ENCODE results near the gene CCDC174.

The CCDC174 gene

DNA sequence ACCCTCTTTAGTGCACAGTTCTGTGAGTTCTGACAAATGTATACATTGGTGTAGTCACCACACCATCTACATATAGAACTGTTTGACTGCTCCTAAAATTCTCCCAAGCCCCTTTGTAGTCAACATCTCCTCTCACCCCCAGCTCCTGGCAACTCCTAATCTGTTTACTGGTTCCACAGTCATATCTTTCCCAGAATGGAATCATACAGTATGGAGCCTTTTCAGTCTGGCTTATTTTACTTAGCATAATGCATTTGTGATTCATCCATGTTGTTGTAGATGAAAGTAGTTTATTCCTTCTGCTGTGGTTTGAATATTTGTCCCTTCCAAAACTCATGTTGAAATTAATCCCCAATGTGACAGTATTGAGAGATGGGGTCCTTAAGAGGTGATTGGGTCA, 41.6 kb upstream of the CCDC174 start:
- no peak for TF ChIP-seq ZNF174 (tag by site-specific recombination; IDR thresholded peaks at IDR 0.05)
- CTCF ChIA-PET, result interaction anchor here (1.1 to 1.4 kb wide), 2 partner anchors 20 to 171 kb away, joined by 3 read pairs; no protein-coding TSS in a partner anchor
- H3K9me3 ChIP-seq (ENCODE audit: control insufficient read depth, insufficient read depth, low read depth, low read length), result no peaks in the 10 kb centered on the region

DNA sequence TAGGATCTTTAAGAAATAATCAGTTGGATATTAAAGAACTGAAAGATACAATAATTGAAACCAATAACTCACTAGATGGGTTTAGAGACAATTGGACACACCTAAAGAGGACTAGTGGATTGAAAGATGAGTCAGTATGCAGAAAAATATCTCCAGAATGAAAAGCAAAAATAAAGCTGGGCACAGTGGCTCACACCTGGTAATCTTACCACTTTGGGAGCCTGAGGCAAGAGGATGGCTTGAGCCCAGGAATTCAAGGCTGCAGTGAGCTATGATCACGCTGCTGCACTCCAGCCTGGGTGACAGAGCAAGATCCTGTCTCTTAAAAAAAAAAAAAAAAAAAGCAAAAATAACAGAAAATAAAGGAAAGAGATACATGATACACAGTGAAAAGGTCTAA, 37.4 kb upstream of the CCDC174 start:
- no peak overlapping the region for H3K27ac ChIP-seq (ENCODE audit: extremely low read depth, low read depth, low read length)
- TF ChIP-seq, protein P1, sequence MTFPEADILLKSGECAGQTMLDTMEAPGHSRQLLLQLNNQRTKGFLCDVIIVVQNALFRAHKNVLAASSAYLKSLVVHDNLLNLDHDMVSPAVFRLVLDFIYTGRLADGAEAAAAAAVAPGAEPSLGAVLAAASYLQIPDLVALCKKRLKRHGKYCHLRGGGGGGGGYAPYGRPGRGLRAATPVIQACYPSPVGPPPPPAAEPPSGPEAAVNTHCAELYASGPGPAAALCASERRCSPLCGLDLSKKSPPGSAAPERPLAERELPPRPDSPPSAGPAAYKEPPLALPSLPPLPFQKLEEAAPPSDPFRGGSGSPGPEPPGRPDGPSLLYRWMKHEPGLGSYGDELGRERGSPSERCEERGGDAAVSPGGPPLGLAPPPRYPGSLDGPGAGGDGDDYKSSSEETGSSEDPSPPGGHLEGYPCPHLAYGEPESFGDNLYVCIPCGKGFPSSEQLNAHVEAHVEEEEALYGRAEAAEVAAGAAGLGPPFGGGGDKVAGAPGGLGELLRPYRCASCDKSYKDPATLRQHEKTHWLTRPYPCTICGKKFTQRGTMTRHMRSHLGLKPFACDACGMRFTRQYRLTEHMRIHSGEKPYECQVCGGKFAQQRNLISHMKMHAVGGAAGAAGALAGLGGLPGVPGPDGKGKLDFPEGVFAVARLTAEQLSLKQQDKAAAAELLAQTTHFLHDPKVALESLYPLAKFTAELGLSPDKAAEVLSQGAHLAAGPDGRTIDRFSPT (tag by site-specific recombination; IDR thresholded peaks at IDR 0.05), result no peak
- TF ChIP-seq KLF16 (tag by site-specific recombination; IDR thresholded peaks at IDR 0.05), result no peak
- TF ChIP-seq KLF8 (tag by site-specific recombination; IDR thresholded peaks at IDR 0.05), result no peak
- TF ChIP-seq REPIN1 (tag by site-specific recombination; IDR thresholded peaks at IDR 0.05; ENCODE audit: low read depth), result no peak
- TF ChIP-seq, protein P2, sequence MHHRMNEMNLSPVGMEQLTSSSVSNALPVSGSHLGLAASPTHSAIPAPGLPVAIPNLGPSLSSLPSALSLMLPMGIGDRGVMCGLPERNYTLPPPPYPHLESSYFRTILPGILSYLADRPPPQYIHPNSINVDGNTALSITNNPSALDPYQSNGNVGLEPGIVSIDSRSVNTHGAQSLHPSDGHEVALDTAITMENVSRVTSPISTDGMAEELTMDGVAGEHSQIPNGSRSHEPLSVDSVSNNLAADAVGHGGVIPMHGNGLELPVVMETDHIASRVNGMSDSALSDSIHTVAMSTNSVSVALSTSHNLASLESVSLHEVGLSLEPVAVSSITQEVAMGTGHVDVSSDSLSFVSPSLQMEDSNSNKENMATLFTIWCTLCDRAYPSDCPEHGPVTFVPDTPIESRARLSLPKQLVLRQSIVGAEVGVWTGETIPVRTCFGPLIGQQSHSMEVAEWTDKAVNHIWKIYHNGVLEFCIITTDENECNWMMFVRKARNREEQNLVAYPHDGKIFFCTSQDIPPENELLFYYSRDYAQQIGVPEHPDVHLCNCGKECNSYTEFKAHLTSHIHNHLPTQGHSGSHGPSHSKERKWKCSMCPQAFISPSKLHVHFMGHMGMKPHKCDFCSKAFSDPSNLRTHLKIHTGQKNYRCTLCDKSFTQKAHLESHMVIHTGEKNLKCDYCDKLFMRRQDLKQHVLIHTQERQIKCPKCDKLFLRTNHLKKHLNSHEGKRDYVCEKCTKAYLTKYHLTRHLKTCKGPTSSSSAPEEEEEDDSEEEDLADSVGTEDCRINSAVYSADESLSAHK (tag by site-specific recombination; IDR thresholded peaks at IDR 0.05), result no peak
- no peak for TF ChIP-seq ZNF596 (tag by site-specific recombination; IDR thresholded peaks at IDR 0.05)
- TF ChIP-seq, protein P3, sequence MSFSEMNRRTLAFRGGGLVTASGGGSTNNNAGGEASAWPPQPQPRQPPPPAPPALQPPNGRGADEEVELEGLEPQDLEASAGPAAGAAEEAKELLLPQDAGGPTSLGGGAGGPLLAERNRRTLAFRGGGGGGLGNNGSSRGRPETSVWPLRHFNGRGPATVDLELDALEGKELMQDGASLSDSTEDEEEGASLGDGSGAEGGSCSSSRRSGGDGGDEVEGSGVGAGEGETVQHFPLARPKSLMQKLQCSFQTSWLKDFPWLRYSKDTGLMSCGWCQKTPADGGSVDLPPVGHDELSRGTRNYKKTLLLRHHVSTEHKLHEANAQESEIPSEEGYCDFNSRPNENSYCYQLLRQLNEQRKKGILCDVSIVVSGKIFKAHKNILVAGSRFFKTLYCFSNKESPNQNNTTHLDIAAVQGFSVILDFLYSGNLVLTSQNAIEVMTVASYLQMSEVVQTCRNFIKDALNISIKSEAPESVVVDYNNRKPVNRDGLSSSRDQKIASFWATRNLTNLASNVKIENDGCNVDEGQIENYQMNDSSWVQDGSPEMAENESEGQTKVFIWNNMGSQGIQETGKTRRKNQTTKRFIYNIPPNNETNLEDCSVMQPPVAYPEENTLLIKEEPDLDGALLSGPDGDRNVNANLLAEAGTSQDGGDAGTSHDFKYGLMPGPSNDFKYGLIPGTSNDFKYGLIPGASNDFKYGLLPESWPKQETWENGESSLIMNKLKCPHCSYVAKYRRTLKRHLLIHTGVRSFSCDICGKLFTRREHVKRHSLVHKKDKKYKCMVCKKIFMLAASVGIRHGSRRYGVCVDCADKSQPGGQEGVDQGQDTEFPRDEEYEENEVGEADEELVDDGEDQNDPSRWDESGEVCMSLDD (tag by site-specific recombination; IDR thresholded peaks at IDR 0.05), result no peak
- TF ChIP-seq ZNF785 (tag by site-specific recombination; IDR thresholded peaks at IDR 0.05), result no peak
- TF ChIP-seq ZNF600 (tag by site-specific recombination; IDR thresholded peaks at IDR 0.05), result no peak
- H3K4me3 ChIP-seq (ENCODE audit: low read depth, low read length), result no peak overlapping the region
- POLR2A ChIA-PET, result interaction anchor here (0.6 kb wide), 1 partner anchor 25 kb away, joined by 3 read pairs; no protein-coding TSS in a partner anchor
- H3K4me1 ChIP-seq (ENCODE audit: control insufficient read depth, insufficient read depth, low read length), result no peaks in the 10 kb centered on the region
- CTCF ChIA-PET, result interaction anchor here (0.6 kb wide), 1 partner anchor 965 kb away, joined by 5 read pairs; no protein-coding TSS in a partner anchor
- no peaks in the 10 kb centered on the region for H3K36me3 ChIP-seq (ENCODE audit: control insufficient read depth in 2 of 2, insufficient read depth in 1 of 2, low read length in 2 of 2)
- H3K9me3 ChIP-seq (ENCODE audit: control insufficient read depth, insufficient read depth, low read depth, low read length), result no peaks in the 10 kb centered on the region

More for the DNA sequence above, 41.6 kb upstream of the CCDC174 start:
- POLR2A ChIA-PET, result no interaction called here
- Histone ChIP-seq H3K4me3 (ENCODE audit: low read depth, low read length) (no peak overlapping the region), H3K27ac (ENCODE audit: extremely low read depth, low read depth, low read length) (no peak overlapping the region), H3K36me3 (ENCODE audit: control insufficient read depth in 2 of 2, insufficient read depth in 1 of 2, low read length in 2 of 2) (no peaks in the 10 kb centered on the region), H3K4me1 (ENCODE audit: control insufficient read depth, insufficient read depth, low read length) (no peaks in the 10 kb centered on the region)

DNA sequence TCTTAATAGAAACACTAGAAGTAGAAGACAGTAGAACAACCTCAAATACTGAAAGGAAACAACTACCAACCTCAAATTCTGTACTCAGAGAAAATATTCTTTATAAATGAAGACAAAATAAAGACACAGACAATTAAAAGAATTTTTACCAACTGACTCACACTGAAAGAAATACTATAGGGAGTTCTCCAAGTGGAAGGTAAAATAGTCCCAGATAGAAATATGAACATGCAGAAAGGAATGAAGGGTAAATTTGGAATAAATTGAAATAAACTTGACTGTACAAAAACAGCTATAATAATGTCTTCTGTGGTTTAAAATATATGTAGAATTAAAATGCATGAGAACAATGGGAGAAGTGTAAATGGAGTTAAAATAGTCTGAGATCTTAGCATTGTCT, 36.7 kb upstream of the CCDC174 start:
- Histone ChIP-seq H3K36me3 (ENCODE audit: control insufficient read depth in 2 of 2, insufficient read depth in 1 of 2, low read length in 2 of 2) (no peaks in the 10 kb centered on the region), H3K27ac (ENCODE audit: extremely low read depth, low read depth, low read length) (no peak overlapping the region), H3K9me3 (ENCODE audit: control insufficient read depth, insufficient read depth, low read depth, low read length) (no peaks in the 10 kb centered on the region), H3K4me1 (ENCODE audit: control insufficient read depth, insufficient read depth, low read length) (no peaks in the 10 kb centered on the region), H3K4me3 (ENCODE audit: low read depth, low read length) (no peak overlapping the region)
- ChIA-PET CTCF (interaction anchor here (1.5 kb wide), 1 partner anchor 9 kb away, joined by 3 read pairs; no protein-coding TSS in a partner anchor), POLR2A (no interaction called here)
- TF ChIP-seq ZBTB20 (tag by site-specific recombination; IDR thresholded peaks at IDR 0.05) (no peak), ZSCAN16 (tag by site-specific recombination; IDR thresholded peaks at IDR 0.05) (no peak), ZBTB8A (tag by site-specific recombination; IDR thresholded peaks at IDR 0.05) (no peak), YY1 (tag by site-specific recombination; IDR thresholded peaks at IDR 0.05) (no peak), MYNN (tag by site-specific recombination; IDR thresholded peaks at IDR 0.05; ENCODE audit: borderline replicate concordance) (no peak), ZNF549 (tag by site-specific recombination; IDR thresholded peaks at IDR 0.05) (no peak), ZNF121 (tag by site-specific recombination; IDR thresholded peaks at IDR 0.05) (no peak), ZNF146 (tag by site-specific recombination; IDR thresholded peaks at IDR 0.05) (no peak), ZNF311 (tag by site-specific recombination; IDR thresholded peaks at IDR 0.05; ENCODE audit: borderline replicate concordance) (no peak), SETDB1 (IDR thresholded peaks at IDR 0.05; ENCODE audit: insufficient read length, low read length) (no peak)
- TF ChIP-seq, protein P4, sequence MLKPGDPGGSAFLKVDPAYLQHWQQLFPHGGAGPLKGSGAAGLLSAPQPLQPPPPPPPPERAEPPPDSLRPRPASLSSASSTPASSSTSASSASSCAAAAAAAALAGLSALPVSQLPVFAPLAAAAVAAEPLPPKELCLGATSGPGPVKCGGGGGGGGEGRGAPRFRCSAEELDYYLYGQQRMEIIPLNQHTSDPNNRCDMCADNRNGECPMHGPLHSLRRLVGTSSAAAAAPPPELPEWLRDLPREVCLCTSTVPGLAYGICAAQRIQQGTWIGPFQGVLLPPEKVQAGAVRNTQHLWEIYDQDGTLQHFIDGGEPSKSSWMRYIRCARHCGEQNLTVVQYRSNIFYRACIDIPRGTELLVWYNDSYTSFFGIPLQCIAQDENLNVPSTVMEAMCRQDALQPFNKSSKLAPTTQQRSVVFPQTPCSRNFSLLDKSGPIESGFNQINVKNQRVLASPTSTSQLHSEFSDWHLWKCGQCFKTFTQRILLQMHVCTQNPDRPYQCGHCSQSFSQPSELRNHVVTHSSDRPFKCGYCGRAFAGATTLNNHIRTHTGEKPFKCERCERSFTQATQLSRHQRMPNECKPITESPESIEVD (tag by site-specific recombination; IDR thresholded peaks at IDR 0.05), result no peak
- TF ChIP-seq, protein P5, sequence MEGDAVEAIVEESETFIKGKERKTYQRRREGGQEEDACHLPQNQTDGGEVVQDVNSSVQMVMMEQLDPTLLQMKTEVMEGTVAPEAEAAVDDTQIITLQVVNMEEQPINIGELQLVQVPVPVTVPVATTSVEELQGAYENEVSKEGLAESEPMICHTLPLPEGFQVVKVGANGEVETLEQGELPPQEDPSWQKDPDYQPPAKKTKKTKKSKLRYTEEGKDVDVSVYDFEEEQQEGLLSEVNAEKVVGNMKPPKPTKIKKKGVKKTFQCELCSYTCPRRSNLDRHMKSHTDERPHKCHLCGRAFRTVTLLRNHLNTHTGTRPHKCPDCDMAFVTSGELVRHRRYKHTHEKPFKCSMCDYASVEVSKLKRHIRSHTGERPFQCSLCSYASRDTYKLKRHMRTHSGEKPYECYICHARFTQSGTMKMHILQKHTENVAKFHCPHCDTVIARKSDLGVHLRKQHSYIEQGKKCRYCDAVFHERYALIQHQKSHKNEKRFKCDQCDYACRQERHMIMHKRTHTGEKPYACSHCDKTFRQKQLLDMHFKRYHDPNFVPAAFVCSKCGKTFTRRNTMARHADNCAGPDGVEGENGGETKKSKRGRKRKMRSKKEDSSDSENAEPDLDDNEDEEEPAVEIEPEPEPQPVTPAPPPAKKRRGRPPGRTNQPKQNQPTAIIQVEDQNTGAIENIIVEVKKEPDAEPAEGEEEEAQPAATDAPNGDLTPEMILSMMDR (tag by site-specific recombination; IDR thresholded peaks at IDR 0.05), result no peak

Measured in HEK293 (cell line).